ENCODE data around the gene MRPL30.

The MRPL30 gene

DNA sequence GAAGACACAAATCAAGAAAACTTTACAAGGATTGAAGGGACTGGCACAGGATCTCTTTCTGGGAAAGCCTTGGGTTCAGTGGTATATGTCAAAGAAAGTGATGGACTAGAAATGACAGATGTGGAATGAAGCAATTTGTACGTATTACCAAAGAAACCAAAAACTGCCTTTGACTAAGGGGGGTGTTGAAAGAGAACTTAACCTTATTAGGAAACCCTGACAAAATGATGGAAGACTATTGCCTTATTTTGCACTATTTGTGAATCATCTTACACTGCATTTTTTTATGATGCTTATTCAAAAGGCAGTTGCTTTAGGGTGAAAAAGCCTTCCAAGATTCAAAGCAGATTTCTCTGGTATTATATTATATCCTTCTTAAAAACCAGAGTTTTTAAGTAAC lies 30.3 kb upstream of the MRPL30 start:
- no peak for DNase-seq (ENCODE audit: low read depth)
- TF ChIP-seq, protein P1, sequence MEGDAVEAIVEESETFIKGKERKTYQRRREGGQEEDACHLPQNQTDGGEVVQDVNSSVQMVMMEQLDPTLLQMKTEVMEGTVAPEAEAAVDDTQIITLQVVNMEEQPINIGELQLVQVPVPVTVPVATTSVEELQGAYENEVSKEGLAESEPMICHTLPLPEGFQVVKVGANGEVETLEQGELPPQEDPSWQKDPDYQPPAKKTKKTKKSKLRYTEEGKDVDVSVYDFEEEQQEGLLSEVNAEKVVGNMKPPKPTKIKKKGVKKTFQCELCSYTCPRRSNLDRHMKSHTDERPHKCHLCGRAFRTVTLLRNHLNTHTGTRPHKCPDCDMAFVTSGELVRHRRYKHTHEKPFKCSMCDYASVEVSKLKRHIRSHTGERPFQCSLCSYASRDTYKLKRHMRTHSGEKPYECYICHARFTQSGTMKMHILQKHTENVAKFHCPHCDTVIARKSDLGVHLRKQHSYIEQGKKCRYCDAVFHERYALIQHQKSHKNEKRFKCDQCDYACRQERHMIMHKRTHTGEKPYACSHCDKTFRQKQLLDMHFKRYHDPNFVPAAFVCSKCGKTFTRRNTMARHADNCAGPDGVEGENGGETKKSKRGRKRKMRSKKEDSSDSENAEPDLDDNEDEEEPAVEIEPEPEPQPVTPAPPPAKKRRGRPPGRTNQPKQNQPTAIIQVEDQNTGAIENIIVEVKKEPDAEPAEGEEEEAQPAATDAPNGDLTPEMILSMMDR (IDR thresholded peaks at IDR 0.05; ENCODE audit: control insufficient read depth, insufficient read depth, low read depth, low read length, missing control alignments) = no peak
- H3K4me3 ChIP-seq (ENCODE audit: control insufficient read depth, low read depth, low read length) = no peak overlapping the region

DNA sequence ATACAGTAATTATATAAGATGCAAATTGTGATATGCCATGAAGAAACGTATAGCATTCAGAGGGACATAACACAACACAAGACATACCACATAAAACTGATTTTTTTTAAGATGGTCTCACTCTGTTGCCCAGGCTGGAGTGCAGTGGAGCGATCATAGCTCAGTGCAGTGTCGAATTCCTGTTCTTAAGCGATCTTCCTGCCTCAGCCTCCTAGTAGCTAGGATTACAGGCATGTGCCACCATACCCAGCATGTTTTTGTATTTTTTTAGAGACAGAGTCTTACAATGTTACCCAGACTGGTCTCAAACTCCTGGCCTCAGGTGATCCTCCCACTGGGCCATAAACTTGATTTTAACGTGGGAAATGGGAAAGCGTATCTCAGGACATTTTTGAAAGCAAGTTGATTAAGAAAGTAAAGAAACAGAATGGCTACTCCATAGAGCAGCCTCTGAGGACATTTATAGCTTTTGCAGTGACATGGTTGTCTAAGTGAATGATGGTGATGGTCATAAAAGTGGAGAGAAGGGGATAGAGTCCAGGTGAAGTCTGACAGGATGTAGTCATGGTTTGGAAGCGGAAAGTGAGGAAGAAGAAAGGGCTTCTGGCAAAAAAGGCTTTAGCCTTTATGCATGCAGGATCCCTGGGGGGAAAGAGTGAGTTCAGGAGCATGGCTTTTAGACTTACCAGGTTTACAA lies 28.6 kb upstream of the MRPL30 start:
- TF ChIP-seq, protein P1 (IDR thresholded peaks at IDR 0.05; ENCODE audit: control insufficient read depth, insufficient read depth, low read depth, low read length, missing control alignments) = no peak
- H3K4me3 ChIP-seq (ENCODE audit: control insufficient read depth, low read depth, low read length) = no peak overlapping the region
- DNase-seq (ENCODE audit: low read depth) = no peak

DNA sequence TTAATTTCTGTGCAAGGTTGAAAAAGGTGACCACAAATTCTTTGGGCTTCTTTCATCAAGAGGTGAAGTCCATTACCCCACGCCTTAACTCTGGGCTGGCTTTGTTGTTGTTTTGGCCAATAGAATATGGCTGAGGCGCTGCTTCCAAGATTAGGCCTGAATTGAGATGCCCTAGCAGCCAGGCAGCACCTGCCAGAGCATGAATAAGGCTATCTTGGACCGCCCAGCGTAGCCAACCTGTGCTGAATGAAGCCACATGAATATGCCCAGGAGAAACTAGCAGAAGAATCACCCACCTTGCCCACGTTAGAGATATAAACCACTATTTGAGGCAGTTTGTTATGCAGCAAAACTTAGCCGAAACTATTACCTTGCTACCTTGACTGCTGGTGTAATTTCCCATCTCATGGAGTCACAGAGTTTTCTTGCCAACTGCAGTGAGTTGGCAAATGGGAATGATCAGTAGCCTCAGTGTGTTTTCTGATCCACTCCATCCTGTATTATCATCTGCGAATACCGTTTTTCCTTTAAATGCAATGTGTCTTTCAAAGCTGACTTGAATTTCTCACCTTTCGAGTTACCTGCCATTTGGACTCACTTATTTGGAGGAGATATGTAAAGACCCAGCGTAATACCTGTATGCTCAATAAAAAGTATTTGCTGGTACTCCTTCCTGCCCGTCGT lies 26.9 kb upstream of the MRPL30 start:
- DNase-seq (ENCODE audit: low read depth) = no peak
- TF ChIP-seq, protein P1 (IDR thresholded peaks at IDR 0.05; ENCODE audit: control insufficient read depth, insufficient read depth, low read depth, low read length, missing control alignments) = no peak
- H3K4me3 ChIP-seq (ENCODE audit: control insufficient read depth, low read depth, low read length) = peak overlapping the region; percentile 80

DNA sequence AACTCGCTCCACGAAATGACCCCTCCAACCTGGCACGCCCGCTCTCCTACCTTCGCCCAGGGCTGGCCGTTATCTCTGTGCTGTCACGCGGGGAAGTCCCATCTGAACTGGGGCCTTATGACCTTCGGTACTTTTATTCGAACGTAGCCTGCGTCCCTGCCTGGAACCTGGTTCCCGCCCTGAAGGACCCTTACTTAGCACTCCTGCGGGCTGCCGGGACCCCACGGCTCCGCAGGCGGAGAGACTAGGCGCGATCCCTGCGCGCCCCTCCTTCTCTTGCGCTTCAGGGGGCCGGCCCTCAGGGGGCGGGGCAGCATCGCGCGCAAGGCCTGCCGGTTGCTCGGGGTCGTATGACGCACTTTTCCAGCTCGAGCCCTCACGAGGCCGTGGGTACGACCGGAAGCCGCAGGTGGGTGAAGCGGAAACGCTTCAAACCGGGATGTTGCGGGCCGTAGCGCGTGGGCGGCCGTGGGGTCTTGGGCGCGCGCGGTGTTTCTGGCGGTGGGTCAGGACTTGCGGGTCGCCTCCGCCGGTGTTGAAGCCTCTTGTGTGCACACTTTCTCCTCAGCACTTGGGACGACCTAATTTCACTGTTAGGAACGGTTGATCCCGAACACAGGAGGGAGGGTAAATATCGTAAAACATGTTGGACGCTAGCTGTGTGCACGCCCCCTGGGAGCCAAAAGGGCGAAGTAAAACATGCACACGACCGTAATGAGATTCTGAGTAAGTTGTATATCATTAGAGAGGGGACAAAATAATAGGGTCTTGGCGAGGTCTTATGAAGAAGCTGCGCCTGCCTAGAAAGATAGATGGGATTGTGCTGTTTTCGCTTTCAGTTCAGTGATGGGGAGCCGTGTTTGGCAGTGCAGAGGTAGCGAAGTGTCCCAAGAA lies 26.1 kb upstream of the MRPL30 start, which contains the start of the genes LIPT1 and TSGA10:
Gene LIPT1 (plus strand): TSS at position 325 of the 894 bp plus-strand sequence. CDS start 6,991 bp downstream, outside the sequence.
Gene TSGA10 (minus strand): TSS at position 300 of the 894 bp plus-strand sequence. CDS start 45,503 bp downstream, outside the sequence.
- peak within 1 kb of the TSS; percentile 80 for H3K4me3 ChIP-seq (ENCODE audit: control insufficient read depth, low read depth, low read length)
- DNase-seq (ENCODE audit: low read depth) = peak; percentile 50
- TF ChIP-seq, protein P1 (IDR thresholded peaks at IDR 0.05; ENCODE audit: control insufficient read depth, insufficient read depth, low read depth, low read length, missing control alignments) = peak; percentile 18

DNA sequence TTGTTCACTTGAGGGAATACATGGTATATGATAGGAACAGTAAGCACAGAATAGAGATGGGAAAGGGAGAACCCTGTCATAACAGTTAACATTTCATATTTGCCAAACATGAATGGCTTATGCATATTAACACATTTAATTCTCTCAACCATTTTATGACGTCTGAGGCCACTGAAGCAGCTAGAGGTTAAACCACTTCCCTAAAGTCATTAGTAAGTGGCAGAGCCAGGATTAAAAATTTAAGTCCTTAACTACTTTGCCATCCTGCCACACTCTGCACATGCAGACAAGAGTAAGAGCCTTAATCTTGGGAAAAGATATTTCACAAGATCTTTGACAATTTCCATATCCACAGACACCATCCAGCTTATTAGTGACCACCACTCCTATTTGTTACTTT lies 24.1 kb upstream of the MRPL30 start:
- DNase-seq (ENCODE audit: low read depth) = no peak
- TF ChIP-seq, protein P1 (IDR thresholded peaks at IDR 0.05; ENCODE audit: control insufficient read depth, insufficient read depth, low read depth, low read length, missing control alignments) = no peak
- H3K4me3 ChIP-seq (ENCODE audit: control insufficient read depth, low read depth, low read length) = no peak overlapping the region

DNA sequence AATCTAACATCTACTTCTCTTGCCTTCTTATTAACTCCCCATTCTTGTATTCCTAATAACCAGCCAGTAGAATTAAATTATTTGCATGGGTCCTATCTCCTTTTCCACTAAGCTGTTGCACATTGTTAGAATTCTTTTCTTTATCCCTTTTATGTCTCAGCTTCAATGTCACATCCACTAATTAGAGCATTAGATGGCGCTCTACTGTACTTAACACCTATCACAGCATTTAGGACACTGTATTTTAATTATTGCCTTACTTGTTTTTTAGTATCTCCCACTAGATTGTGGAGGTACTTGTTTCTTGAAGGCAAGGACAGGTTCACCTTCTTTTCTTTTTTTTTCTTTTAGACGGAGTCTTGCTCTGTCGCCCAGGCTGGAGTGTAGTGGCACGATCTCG lies 22.4 kb upstream of the MRPL30 start:
- H3K4me3 ChIP-seq (ENCODE audit: control insufficient read depth, low read depth, low read length) = no peak overlapping the region
- DNase-seq (ENCODE audit: low read depth) = no peak
- TF ChIP-seq, protein P1 (IDR thresholded peaks at IDR 0.05; ENCODE audit: control insufficient read depth, insufficient read depth, low read depth, low read length, missing control alignments) = no peak

Data from AG09309 (cell line).